Measurements from ENCODE around the gene CXADR. TPM values are rescaled to one million over a fixed set of nuclear protein-coding genes. Genes with fewer than 3 reads are reported as not detected.

Gene CXADR
- total RNA-seq, 1 experiment from 2014 or later, result 152 TPM

DNA sequence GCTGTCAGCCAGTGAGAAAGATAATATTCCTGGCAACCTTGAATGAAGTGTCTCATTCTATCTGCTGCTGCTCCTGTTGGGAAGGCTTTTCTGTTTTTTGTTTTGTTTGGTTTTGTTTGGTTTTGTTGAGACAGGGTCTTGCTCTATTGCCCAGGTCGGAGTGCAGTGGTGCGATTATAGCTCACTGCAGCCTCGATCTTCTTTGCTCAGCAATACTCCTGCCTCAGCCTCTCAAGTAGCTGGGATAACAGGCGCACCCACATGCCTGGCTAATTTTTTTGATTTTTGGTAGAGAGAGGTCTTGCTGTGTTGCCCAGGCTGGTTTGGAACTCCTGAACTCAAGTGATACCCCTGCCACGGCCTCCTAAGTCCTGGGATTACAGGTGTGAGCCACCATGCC lies 62.2 kb downstream of the CXADR start:
- H2BK20ac ChIP-seq (ENCODE audit: low read depth, low read length, poor library complexity, severe bottlenecking), result no peak overlapping the region
- H3K27ac ChIP-seq (ENCODE audit: insufficient read length, low read depth, low read length), result no peak overlapping the region
- no peaks in the 10 kb centered on the region for H3K79me1 ChIP-seq (ENCODE audit: insufficient read depth, low read depth, low read length, poor library complexity, severe bottlenecking)
- H3K14ac ChIP-seq (ENCODE audit: insufficient read depth, low read length), result no peak overlapping the region
- no peak overlapping the region for H3K4ac ChIP-seq (ENCODE audit: low read depth, low read length)
- TF ChIP-seq, protein P1, sequence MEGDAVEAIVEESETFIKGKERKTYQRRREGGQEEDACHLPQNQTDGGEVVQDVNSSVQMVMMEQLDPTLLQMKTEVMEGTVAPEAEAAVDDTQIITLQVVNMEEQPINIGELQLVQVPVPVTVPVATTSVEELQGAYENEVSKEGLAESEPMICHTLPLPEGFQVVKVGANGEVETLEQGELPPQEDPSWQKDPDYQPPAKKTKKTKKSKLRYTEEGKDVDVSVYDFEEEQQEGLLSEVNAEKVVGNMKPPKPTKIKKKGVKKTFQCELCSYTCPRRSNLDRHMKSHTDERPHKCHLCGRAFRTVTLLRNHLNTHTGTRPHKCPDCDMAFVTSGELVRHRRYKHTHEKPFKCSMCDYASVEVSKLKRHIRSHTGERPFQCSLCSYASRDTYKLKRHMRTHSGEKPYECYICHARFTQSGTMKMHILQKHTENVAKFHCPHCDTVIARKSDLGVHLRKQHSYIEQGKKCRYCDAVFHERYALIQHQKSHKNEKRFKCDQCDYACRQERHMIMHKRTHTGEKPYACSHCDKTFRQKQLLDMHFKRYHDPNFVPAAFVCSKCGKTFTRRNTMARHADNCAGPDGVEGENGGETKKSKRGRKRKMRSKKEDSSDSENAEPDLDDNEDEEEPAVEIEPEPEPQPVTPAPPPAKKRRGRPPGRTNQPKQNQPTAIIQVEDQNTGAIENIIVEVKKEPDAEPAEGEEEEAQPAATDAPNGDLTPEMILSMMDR (conservative IDR thresholded peaks at IDR 0.05), result no peak
- no peak overlapping the region for H3K23ac ChIP-seq (ENCODE audit: insufficient read length, low read depth, low read length)
- H3K79me2 ChIP-seq (ENCODE audit: insufficient read depth, low read length), result no peaks in the 10 kb centered on the region
- H4K91ac ChIP-seq (ENCODE audit: insufficient read length, low read depth, low read length), result no peak overlapping the region
- H2BK5ac ChIP-seq (ENCODE audit: insufficient read length, low read length), result no peak overlapping the region
- Mint-ChIP-seq H3K36me3 (ENCODE audit: insufficient read depth in 1 of 3, low read depth in 3 of 3) (peaks cover 0 to 15% (median 2%) of the 10 kb centered on the region in 3 experiments; a peak in 4 of 7 replicates), H3K27ac (no peak overlapping the region), H3K9me3 (no peaks in the 10 kb centered on the region), H3K4me3 (no peak overlapping the region), H3K27me3 (ENCODE audit: low read depth) (no peaks in the 10 kb centered on the region), H3K4me1 (0 out of 4 replicates have a peak, but pooled peaks cover 0 to 2% of the 10 kb centered on the region in 2 experiments)
- H4K5ac ChIP-seq (ENCODE audit: insufficient read length, low read depth, low read length), result no peak overlapping the region
- H2AK5ac ChIP-seq (ENCODE audit: insufficient read length, low read length), result no peak overlapping the region
- no peak overlapping the region for H2BK12ac ChIP-seq (ENCODE audit: insufficient read length, low read depth, low read length)
- H3K27me3 ChIP-seq (ENCODE audit: insufficient read depth, low read length), result no peaks in the 10 kb centered on the region
- no peak overlapping the region for H2AFZ ChIP-seq (ENCODE audit: low read length)
- no peak overlapping the region for H3K9ac ChIP-seq (ENCODE audit: extremely low read depth, insufficient read length, low read length)
- H3K56ac ChIP-seq (ENCODE audit: insufficient read length, low read depth, low read length), result no peak overlapping the region
- H2BK15ac ChIP-seq (ENCODE audit: low read depth, low read length), result no peak overlapping the region
- no peak overlapping the region for H4K8ac ChIP-seq (replicated peaks; ENCODE audit: insufficient read length, low read depth, low read length)
- no peaks in the 10 kb centered on the region for H4K20me1 ChIP-seq (ENCODE audit: control insufficient read depth, insufficient read depth, insufficient read length)
- no peak overlapping the region for H3K4me2 ChIP-seq (ENCODE audit: insufficient read depth, insufficient read length, low read length)
- no peak overlapping the region for H3T11ph ChIP-seq (ENCODE audit: low read length)
- H2BK120ac ChIP-seq (ENCODE audit: low read depth, low read length, poor library complexity, severe bottlenecking), result no peak overlapping the region
- H3K23me2 ChIP-seq (ENCODE audit: insufficient read length, low read depth, low read length, poor library complexity, severe bottlenecking), result no peaks in the 10 kb centered on the region
- no peaks in the 10 kb centered on the region for H3K9me3 ChIP-seq (ENCODE audit: control insufficient read depth, low read depth, low read length)
- no peak for DNase-seq
- no peaks in the 10 kb centered on the region for H3K4me1 ChIP-seq (ENCODE audit: insufficient read depth, low read length)
- H3K18ac ChIP-seq (ENCODE audit: insufficient read length, low read depth, low read length), result no peak overlapping the region
- no CpG with 5 or more reads among the region's 5 CpGs for WGBS (ENCODE audit: extremely low coverage, insufficient read length, low lambda C conversion rate)

Data from H9 (cell line).